ENCODE results near the gene GMFB. TPM values are rescaled to one million over a fixed set of nuclear protein-coding genes. Genes with fewer than 3 reads are reported as not detected.

The GMFB gene
- total and polyA plus RNA-seq, 10 of the 15 experiments (the other 5 are each of a cell fraction or from before 2014, with no cell fraction given), result 29.3 to 71.0 (median 50.8) TPM

GRCh38 chr14:54440873-54441868, 47.6 kb downstream of the GMFB start, which contains the start of gene CNIH1 (continued):
- TF ChIP-seq SUPT20H (IDR thresholded peaks at IDR 0.05; ENCODE audit: borderline replicate concordance, control insufficient read depth, low read depth, low read length) (no peak), POLR2AphosphoS2 (IDR thresholded peaks at IDR 0.05; ENCODE audit: low read depth, low read length) (no peak), EED (IDR thresholded peaks at IDR 0.05; ENCODE audit: low read depth) (no peak), TAF1 (IDR thresholded peaks at IDR 0.05; ENCODE audit: borderline replicate concordance, low read depth, low read length) (peak; percentile 67; the same call in 1 of the 2 replicates), TCF12 (IDR thresholded peaks at IDR 0.05; ENCODE audit: low read depth, low read length) (peak; percentile 20; the same call in 1 of the 2 replicates), YY1 (IDR thresholded peaks at IDR 0.05; ENCODE audit: low read depth, low read length) (peak; percentile 87), ZNF217 (IDR thresholded peaks at IDR 0.05) (peak; percentile 53; the same call in 1 of the 2 replicates), CHD2 (IDR thresholded peaks at IDR 0.05; ENCODE audit: borderline replicate concordance, low read depth, low read length) (peak; percentile 26; the same call in 1 of the 2 replicates), POLR2A (IDR thresholded peaks at IDR 0.05; ENCODE audit: low read depth, low read length) (peak; percentile 93), USF1 (IDR thresholded peaks at IDR 0.05; ENCODE audit: borderline replicate concordance, extremely low read length, insufficient read depth, low read depth, low read length) (no peak), TCF7 (IDR thresholded peaks at IDR 0.05; ENCODE audit: borderline replicate concordance) (no peak), SPI1 (IDR thresholded peaks at IDR 0.05; ENCODE audit: borderline replicate concordance, insufficient read depth, low read depth, low read length) (peak; percentile 56), POU2F2 (IDR thresholded peaks at IDR 0.05; ENCODE audit: borderline replicate concordance, low read depth, low read length) (peak; percentile 22; the same call in 1 of the 3 replicates), PKNOX1 (IDR thresholded peaks at IDR 0.05) (peak; percentile 62; the same call in 1 of the 2 replicates), NRF1 (conservative IDR thresholded peaks at IDR 0.05; ENCODE audit: low read depth, low read length) (peak; percentile 80), RELB (IDR thresholded peaks at IDR 0.05; ENCODE audit: low read depth) (0 out of 2 replicates have a peak, but pooled peaks have one; percentile 33)
- TF ChIP-seq, protein P1, sequence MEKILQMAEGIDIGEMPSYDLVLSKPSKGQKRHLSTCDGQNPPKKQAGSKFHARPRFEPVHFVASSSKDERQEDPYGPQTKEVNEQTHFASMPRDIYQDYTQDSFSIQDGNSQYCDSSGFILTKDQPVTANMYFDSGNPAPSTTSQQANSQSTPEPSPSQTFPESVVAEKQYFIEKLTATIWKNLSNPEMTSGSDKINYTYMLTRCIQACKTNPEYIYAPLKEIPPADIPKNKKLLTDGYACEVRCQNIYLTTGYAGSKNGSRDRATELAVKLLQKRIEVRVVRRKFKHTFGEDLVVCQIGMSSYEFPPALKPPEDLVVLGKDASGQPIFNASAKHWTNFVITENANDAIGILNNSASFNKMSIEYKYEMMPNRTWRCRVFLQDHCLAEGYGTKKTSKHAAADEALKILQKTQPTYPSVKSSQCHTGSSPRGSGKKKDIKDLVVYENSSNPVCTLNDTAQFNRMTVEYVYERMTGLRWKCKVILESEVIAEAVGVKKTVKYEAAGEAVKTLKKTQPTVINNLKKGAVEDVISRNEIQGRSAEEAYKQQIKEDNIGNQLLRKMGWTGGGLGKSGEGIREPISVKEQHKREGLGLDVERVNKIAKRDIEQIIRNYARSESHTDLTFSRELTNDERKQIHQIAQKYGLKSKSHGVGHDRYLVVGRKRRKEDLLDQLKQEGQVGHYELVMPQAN (conservative IDR thresholded peaks at IDR 0.05), result peak; percentile 92
- TF ChIP-seq, protein P2, sequence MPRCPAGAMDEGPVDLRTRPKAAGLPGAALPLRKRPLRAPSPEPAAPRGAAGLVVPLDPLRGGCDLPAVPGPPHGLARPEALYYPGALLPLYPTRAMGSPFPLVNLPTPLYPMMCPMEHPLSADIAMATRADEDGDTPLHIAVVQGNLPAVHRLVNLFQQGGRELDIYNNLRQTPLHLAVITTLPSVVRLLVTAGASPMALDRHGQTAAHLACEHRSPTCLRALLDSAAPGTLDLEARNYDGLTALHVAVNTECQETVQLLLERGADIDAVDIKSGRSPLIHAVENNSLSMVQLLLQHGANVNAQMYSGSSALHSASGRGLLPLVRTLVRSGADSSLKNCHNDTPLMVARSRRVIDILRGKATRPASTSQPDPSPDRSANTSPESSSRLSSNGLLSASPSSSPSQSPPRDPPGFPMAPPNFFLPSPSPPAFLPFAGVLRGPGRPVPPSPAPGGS (IDR thresholded peaks at IDR 0.05; ENCODE audit: borderline replicate concordance, insufficient read depth, low read depth, low read length, poor library complexity, severe bottlenecking), result no peak
- TF ChIP-seq, protein P3, sequence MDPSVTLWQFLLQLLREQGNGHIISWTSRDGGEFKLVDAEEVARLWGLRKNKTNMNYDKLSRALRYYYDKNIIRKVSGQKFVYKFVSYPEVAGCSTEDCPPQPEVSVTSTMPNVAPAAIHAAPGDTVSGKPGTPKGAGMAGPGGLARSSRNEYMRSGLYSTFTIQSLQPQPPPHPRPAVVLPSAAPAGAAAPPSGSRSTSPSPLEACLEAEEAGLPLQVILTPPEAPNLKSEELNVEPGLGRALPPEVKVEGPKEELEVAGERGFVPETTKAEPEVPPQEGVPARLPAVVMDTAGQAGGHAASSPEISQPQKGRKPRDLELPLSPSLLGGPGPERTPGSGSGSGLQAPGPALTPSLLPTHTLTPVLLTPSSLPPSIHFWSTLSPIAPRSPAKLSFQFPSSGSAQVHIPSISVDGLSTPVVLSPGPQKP (IDR thresholded peaks at IDR 0.05; ENCODE audit: low read depth, low read length), result no peak
